GM18507 (cell line): ENCODE results near the gene PPIE.

ENCODE experiments used
- DNase-seq: peaks from one replicate; pipeline ENCODE4 v3.0.0; 2011; ENCODE audit warnings: low read depth; ENCODE audit not compliant: insufficient read length; ENCODE audit errors: extremely low spot score
- FAIRE-seq: peaks from 2 replicates; lab custom pipeline; 2011; peaks lifted over from hg19 to GRCh38; lab: Jason Lieb, UNC

Gene PPIE

DNA sequence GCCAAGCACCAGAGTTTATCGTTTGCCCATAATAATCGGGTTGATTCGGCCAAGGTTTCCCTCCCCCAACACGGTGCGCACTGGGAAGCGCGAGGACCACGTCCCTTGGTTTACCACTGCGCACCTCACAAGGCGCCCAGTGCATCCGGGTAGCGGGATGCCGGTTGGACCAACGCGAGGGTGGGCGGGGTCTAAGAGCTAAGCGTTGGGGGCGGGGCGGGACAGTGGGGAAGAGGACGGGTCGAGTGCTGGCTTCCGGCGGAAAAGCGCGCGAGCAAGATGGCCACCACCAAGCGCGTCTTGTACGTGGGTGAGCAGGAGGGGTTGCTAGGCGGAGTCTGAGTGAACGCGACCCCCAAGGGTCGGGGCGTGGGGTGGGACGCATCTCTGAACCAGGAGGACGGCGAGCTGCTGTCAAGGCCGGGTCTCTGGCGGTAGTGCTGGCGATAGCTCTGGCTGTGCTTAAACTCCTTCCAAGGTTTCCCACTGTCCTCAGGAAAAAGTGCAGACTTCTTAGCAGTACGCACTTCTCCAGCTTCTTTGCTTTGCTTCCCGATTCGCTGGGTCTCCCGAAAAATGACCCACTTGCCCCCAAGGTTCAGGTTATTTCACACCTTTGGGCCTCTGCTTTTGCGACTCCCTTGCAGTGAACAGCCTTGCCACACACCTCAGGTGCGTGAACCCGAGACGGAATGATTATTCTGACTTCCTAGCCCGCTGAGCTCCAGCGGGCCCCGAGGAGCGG is at the start of gene PPIE:
PPIE (plus strand) TSS at position 261 of the 745 bp plus-strand sequence; CDS start at position 280, 19 bp downstream.
- peak; percentile 99 for FAIRE-seq
- peak; percentile 86 for DNase-seq

DNA sequence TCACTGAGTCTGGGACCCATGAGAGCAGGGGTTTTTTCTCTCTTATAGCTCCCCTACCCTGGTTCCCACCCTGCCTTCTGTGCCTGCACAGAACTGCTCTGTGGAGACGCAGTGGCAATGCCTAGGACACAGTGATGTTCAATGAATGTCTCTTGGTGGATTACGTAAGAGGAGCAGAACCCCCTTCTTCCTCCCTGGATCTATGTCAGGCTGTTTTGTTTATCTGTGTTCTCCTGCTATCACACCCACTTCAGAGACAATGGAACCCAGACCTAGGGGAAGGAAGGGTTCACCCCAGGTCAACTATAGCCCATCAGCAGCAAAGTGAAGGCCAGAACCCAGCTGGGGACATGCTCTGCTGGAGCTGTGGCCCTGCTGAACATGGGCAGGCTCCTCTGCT is 49.5 kb upstream of the PPIE start:
- no peak for DNase-seq
- no peak for FAIRE-seq

DNA sequence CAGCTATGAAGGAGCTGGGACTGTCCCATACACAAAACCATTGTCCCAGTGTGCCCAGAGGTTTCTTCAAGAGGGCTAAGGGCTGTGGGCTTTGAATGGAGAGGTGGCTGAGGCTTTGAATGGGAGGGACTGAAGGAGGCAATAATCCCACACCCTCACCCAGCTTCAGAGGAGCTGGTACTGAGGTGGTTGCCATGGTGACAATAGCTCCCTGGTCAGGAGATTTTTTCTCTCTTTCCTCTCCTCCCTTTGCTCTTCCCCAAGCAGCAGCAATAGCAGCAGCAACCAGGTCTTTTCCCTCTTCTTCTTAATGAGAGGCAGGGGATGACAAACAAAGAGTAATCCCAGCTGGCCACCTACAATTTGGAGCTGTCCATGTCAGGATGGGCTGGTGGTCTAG is 49.0 kb upstream of the PPIE start:
- no peak for DNase-seq
- FAIRE-seq: no peak

DNA sequence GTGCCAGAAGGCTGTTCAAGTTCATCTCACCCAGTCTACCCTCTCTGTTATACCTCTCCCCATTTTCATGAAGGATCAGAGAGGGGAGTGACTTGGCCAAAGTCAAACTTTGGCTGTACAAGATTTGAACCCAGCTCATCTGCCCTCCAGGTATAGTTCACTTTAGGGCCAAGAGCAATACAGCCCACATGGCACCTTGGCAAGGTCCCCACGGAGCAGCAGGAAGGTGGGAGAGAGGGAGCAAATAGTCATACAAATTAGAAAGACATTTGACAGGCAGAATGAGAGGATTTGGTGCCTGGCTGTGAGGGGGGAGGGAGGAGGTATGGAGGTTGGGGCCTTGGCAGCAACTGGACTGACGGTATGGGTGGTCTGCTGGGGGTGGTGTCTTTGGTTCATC is 48.5 kb upstream of the PPIE start:
- FAIRE-seq (no peak), DNase-seq (no peak)

DNA sequence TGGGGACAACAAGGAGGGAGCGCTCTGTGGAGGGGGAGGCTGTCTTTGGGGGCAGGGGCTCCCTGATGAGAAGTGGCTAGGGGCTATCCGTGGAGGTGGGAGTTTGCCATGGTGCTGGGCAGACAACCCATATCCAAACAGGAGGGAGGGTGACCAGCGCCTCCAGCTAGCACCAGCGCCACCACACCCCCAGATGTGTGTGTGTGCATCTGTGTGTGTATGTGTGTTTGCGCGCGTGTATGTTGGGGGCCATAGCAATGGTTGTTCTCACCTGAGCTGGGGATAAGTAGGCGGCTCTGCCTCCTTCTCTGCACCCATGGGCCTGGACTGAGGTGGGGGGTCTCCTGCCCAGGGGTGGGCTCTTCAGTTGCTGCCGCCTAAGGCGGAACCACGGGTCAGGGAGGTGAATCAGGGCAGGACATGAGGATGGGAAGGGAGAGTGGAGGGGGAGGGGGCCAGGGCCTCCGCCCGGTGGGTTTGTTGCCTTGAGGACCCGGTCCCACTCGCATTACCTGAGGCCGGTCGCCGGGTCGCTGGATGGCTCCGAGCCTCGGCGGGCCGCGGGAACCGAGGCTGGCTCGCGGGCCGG is 47.8 kb upstream of the PPIE start:
- DNase-seq (no peak), FAIRE-seq (no peak)

DNA sequence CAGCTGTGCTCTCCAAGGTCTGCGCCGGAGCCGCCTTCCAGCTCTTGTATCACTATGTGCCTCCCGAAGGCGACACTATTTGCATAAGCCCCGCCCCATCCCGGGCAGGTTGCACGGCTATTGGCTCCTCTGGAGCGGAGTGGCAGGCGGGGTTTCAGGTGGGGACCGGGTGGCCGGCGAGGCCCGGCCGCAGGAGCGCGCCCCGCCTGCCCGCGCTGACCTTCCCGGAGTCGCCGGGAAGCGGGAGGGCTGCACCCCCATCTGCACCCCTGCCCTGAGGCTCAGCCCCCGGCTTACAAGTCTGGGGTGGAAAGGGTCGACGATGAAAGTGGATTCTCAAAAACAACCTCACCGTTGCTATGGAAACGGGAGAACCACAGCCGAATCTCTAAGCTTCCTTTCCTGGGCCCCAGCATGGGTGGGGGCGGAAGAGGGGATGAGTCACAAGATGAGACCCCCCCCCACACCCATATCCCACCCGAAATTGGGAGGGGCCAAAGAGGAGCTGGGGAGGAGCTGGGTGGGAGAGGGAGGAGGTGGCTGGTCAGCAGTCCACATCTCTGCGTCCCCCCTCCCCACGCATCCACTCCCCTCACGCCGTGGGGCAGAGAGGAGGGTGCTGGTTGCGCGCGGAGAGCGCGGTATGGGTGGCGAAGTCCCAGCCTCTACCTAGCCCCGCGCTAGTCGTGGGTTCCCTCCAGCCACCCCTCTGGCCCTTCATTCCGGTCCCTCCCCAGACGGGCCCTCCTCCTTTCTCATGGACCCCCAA is 47.1 kb upstream of the PPIE start, which contains the start of gene HPCAL4:
HPCAL4 (minus strand) TSS at position 51 of the 769 bp plus-strand sequence. CDS start 6,830 bp downstream, outside the sequence.
- DNase-seq (peak; percentile 61), FAIRE-seq (peak; percentile 77)

DNA sequence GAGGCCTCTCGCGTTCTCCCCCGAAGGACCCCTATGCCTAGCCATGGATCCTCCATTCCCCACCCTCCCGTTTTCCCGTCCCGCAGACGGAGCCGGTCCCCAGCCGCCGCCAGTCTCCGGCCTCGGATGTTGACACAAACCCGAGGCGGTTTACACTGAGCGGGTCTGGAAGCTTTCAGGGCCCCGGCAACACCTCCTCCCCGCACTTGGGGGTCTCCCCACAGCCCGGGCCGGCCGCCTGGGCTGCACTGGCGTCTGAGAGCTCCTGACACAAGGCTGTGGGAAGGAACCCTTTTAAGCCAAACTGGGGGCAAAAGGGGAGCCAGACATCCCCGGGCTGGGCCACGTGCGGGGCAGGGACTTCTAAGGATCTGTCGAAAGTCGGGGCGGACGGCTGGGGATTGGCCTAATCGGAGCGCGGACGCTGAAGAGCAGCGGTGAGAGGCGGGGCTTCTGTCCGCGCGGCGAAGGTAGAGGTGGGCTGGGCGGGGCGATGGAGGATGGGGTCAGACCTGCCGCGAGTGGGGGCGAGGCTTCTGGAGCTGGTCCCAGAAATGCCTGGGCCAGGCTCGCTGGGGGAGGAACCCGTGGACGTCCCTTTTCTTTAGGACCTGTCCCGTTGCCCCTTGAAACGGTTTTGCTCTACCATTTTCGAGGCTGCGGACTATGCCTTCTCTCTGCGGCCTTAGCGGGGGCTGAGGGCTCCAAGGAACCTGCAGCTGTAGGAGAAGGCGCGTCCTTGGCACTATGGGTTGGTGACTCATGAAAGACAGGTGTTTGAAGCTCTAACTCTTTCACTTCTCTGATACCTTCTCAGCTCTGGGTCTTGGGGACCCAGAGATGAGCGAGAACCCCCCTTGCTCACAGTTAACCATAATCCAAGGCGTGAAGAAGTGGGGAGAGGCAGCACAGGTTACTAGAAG is 46.3 kb upstream of the PPIE start:
- FAIRE-seq: no peak
- no peak for DNase-seq

DNA sequence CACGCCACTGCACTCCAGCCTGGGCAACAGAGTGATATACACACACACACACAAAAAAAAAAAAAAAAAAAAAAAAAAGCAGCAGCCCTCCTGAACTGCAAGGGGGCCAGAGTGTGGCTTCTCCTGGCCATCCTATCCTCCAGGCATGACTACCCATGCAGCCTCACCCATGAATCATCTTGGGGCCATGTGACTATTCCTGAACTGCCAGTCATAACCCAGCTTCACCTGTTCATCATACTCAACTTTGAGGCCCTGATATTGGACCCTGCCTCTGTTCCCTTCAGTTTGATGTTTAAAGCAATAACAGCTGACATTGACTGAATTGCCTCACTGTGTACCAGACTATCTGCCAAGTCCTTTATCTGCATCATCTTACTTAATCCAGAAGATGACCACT is 44.7 kb upstream of the PPIE start:
- DNase-seq: no peak
- no peak for FAIRE-seq

DNA sequence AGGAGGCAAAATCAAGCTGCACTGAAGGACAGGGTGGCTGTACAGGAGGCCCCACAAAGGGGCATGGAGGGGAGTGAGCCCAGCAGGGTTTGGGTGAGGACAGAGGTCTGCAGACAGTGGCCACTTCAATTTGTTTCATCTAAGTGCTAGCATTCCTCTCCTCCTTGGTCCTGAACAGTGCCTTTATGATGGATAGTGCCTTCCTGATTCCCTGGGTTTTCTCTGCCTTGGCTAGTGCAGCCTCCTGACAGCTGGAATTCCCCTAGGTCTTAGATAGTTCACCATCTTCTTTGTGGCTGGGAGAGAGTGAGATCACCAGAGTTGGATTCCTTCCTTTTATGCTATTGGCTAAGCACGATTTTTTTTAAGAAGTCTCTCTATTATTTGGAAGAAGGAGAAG is 43.7 kb upstream of the PPIE start:
- DNase-seq (no peak), FAIRE-seq (no peak)

DNA sequence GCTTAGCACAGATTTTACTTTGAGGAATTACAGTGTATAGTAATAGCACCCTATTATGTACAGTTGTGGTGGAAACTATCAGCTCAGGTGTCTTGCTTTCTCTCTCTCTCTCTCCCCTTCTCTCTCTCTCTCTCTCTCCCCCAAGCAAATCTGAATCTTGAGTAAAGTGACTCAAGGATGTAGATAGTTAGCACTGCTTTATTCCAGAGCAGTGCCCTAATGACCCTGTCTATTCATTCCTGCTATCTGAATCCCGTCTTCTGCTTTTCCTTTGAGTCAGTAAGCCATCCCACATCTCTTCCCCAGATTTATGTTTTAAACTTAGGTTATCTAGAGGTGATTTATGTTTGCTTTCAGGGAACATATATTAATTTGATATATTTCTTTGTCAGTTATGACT is 42.2 kb upstream of the PPIE start:
- no peak for DNase-seq
- no peak for FAIRE-seq

DNA sequence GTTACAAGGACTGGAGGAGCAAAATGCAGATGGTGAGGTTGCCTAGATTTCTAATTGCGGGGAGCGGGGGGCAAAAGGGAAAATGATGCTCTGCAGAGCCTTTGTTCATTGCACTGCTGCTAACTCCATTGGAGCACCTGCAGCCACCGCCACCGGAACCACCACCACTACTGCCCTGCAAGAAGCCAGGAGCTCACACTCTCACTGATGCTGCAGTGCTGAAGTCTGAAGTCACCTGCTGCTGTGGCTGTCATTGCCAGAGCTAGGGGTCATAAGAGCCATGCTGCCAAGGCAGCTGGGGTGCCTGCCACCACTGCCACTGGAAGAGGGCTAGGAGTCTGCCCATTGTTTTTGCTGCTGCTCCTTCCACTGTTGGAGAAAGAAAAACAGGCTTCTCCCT is 40.1 kb upstream of the PPIE start:
- no peak for DNase-seq
- FAIRE-seq: no peak

DNA sequence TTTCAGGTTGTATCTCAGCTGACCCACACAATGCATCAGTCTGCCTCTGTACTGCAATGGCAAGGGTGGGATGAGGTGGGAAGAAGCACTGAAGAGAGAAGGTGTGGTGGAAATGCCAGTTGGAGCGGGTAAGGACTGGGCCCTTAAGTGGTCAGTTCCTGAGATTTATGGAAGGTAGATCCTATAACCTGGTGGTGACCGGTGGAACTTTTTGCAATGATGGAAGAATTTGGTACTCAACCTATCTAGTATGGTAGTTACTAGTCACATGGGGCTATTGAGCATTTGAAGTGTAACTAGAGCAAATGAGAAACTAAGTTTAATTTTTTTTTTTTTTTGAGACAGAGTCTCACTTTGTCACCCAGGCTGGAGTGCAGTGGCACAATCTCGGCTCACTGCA is 39.3 kb upstream of the PPIE start:
- FAIRE-seq (no peak), DNase-seq (no peak)

DNA sequence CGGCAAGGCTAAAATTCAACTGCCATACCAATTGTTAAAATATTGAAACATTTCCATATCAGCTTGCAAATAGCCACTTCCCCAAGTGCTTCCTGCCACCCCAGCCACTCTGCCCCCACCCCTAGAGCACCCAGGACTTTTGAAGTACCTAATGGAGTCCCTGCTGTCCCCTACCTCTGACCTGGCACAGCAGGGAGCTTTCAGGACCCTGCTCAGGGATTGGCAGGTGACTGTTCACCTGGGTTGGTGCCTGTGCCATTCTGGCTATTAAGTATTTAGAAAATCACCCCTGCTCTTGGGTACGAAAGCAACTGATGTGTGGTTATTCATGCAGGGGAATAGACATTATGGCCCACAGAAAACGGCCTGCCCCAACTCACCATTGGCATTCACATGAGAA is 38.3 kb upstream of the PPIE start:
- DNase-seq (no peak), FAIRE-seq (no peak)

DNA sequence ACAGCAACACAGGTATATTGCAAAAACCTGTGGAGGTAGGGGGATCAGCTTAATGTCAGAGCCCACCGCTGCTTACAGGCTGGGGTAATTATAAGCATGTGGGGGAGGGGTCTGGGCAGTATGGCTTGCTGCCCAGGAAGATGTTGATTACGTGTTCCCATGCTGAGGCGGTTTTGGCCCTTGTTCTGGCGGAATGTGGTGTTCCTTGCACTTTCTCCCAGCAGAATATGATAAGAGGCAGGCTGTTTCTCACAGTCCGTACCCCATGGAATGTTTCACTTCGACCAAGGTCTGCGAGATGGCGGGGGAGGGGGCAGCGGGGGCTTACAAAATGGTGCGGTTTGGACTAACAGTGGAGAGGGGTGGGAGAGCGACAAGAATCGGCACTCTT is 37.6 kb upstream of the PPIE start:
- no peak for DNase-seq
- no peak for FAIRE-seq

DNA sequence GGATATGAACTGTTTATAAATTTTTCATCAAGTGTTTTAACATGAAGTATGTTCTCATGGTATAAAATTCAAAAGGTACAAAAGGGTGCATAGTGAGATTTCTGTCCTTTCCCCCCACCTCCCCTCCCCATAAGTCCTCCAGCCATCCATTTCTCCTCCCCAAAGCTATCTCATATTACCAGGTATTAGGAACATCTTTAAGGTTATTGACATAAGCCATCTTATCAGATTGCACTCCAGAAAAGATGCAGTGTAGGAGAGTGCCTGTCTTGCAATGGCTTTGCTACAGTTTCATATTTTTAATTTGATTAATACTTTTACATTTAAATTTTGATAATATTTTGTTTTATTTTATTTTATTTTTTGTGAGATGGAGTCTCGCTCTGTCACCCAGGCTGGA is 33.9 kb upstream of the PPIE start:
- FAIRE-seq (no peak), DNase-seq (no peak)

DNA sequence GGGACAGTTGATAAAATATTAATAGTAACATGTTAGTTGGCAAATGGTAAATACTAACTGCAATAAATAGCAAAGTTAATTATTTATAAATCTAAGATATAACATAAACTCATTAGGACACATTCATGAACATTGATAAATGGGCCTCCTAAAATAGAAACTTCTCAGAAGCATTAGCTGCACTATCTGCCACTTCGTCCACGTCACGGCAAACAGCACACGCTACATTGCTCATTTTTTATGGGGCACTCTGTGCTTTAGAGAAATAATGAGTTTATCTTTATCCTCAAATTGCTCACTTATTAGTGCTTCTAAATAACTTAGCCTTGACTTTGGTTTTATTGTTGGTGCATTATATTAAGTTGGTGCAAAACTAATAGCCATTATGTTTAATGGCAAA is 31.2 kb upstream of the PPIE start:
- FAIRE-seq: no peak
- DNase-seq: no peak

DNA sequence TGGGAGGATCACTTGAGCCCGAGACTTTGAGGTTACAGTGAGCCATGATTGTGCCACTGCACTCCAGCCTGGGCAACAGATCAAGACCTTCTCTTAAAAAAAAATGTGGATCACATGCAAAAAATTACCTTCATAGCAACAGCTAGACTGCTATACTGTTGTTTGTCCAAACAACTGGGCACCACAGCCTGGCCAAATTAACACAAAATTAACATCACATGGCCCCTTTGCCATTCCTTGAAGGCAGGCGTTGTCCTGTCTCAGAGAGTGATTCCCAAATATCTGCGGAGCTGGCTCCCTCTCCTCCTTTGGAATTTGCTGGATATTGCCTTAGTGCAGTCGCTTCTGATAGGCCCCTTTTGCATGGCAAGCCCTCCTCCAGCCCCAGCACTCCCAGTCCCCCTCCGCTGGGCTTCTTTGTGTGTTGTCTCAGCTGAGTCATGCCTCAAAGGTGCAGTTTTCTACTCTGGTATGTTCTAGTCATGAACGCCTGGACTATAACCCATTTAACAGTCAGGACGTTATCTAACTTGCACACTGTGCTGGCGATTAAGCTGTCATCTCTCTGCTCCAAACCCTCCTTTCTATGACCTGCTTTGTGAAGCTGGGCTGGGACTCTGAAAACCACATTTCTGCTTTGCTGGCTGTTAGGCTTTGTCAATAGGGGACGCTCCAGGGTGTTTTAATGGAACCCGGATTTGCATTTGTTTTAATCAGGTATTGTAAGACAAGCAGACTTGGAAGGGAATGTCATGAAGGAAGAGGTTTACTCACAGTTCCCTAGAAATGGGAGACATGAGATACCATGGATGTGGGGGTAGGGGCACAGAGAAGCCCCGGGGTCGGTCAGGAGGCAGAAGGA is 27.3 kb upstream of the PPIE start:
- no peak for FAIRE-seq
- DNase-seq: no peak

DNA sequence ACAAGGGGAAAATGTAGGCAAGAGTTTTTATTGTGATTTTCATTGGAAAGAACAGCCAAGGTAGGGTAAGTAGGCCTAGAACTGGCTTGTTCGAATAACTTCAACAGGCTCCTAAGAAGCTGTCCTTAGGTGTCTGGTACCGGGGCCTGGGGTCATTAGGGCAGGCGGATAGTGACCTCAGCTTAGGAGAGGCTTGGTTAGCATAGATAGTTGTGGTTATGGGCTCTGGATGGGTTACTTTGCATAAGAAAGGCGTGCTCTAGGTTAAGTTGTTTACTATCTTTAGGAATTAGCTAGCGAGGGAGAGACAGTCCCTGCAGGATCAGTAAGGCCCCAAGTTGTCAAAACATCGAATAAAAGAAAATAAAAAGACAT is 26.7 kb upstream of the PPIE start:
- FAIRE-seq (no peak), DNase-seq (no peak)

DNA sequence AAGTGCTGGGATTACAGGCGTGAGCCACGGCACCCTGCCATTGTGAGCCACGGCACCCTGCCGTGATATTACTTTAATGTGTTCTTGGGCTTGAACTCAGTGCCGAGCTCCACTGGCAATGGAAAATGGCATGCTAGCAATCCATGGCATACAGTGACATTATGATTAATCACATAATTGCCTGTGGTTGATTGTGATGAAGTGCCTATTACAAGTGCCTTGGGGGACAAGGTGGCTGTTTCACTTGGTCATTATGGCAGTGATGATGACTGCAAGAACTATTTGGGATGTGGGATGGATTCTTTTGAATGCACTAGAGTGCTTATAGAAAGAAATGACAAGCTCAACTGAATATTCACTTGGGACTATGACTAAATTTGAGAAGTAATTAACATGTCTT is 25.1 kb upstream of the PPIE start:
- FAIRE-seq (no peak), DNase-seq (no peak)
